Testis (tissue), 3 donors: ENCODE data around the gene SLC25A40. TPM values are rescaled to one million over a fixed set of nuclear protein-coding genes. Genes with fewer than 3 reads are reported as not detected.
"Not testable (repeated sequence)": the region's sequence is repeated elsewhere in the genome, so short reads cannot be mapped to it uniquely, and the experiment has no call there.

Experiments
- DNase-seq: peaks from one replicate; pipeline ENCODE4 v3.0.0-alpha.2; 2019
- H3K27ac ChIP-seq, 2 donors: fragments of 200-600 bp; sonication (generic); one replicate each; pipeline ENCODE4 v1.5.1; 2019
- H3K27me3 ChIP-seq: fragments of 200-600 bp; sonication (generic); one replicate; pipeline ENCODE4 v1.5.1; 2019
- H3K36me3 ChIP-seq: fragments of 200-600 bp; sonication (generic); one replicate; pipeline ENCODE4 v1.5.1; 2017; ENCODE audit warnings: low read depth; ENCODE audit errors: missing control alignments
- H3K4me1 ChIP-seq: fragments of 200-600 bp; sonication (generic); one replicate; pipeline ENCODE4 v1.5.1; 2019
- H3K4me3 ChIP-seq, 2 donors: fragments of 200-600 bp; sonication (generic); one replicate each; pipeline ENCODE4 v1.5.1; 2017 to 2019
- H3K9me3 ChIP-seq: fragments of 200-600 bp; sonication (generic); one replicate; pipeline ENCODE4 v1.5.1; 2017
- CTCF ChIP-seq, 3 experiments: fragments of 450-650 bp in 2 of 3; fragments of 200-600 bp in 1 of 3; sonication (generic) in 1 of 3; IDR thresholded peaks; one replicate each; pipeline ENCODE4 v1.5.1; 2016 to 2019; ENCODE audit warnings: antibody characterized with exemption in 3 of 3, mild to moderate bottlenecking in 2 of 3, moderate library complexity in 1 of 3
- POLR2A ChIP-seq: fragments of 450-650 bp; IDR thresholded peaks from one replicate; pipeline ENCODE4 v1.6.1; 2017; ENCODE audit warnings: antibody characterized with exemption, mild to moderate bottlenecking, moderate library complexity
- WGBS, 2 donors: methylation state at CpG; one replicate each; pipeline ENCODE4 v1.1.5; 2018; 5-methylcytosine and 5-hydroxymethylcytosine counted together
- intact Hi-C: fragments of 100-400 bp; cut with DNase I; formaldehyde crosslinking; loops from one replicate; pipeline ENCODE4 v1.15.1; 2023; ENCODE audit warnings: low total_unique reads
- polyA plus RNA-seq: library from polyadenylated mRNA; stranded (reverse); fragments of 350-450 nt; fragmentation: Illumina TruSeq; extraction: RNeasy Lipid Tissue Mini Kit (QIAGEN cat#74804); gene quantifications from one replicate; pipeline ENCODE4 v1.2.3, GENCODE V29; 2014; ENCODE audit warnings: low read depth, low replicate concordance; ENCODE audit not compliant: insufficient read depth
- total RNA-seq, 2 donors: library from RNA; depleted of rRNA; stranded (reverse); fragments of >200 nt; gene quantifications; one replicate each; pipeline ENCODE4 v1.2.3, GENCODE V29; 2016

Gene SLC25A40
- total and polyA plus RNA-seq, 3 donors from 2014 or later: 18.0 to 34.0 (median 32.0) TPM

DNA sequence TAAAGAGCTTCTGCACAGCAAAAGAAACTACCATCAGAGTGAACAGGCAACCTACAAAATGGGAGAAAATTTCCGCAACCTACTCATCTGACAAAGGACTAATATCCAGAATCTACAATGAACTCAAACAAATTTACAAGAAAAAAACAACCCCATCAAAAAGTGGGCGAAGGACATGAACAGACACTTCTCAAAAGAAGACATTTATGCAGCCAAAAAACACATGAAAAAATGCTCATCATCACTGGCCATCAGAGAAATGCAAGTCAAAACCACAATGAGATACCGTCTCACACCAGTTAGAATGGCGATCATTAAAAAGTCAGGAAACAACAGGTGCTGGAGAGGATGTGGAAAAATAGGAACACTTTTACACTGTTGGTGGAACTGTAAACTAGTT, 54.1 kb downstream of the SLC25A40 start:
- H3K27me3 ChIP-seq, H3K36me3 ChIP-seq, H3K9me3 ChIP-seq, DNase-seq, H3K27ac ChIP-seq, intact Hi-C loops, H3K4me1 ChIP-seq, H3K4me3 ChIP-seq: not testable (repeated sequence)
- WGBS, 2 donors: 79 to 95% methylated on average over 3 of the region's 4 CpGs

- no peak for TF ChIP-seq POLR2A
- TF ChIP-seq CTCF (IDR thresholded peaks at IDR 0.05): no peak
These were observed 57.8 kb downstream of the SLC25A40 start for GRCh38 chr7:87818336-87818735.

DNA sequence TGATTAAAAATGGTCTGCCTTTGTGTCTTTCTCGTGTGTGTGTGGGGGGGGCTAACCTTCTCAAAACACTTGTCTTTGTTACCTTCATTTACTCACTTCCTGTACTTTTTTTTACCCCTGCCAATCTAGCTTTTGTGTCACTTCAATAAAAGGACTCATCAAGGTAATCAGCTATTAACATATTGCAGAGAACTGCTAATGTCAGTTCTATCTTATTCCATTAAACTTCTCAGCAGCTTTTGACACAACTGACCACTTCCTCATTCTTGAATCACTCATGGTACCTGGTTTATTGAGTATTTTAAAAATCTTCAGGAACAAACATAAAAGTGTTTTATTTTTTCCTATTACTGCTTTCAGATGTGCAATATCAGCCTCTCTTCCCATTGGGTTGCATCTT, 59.8 kb downstream of the SLC25A40 start:
- TF ChIP-seq POLR2A (no peak), CTCF (IDR thresholded peaks at IDR 0.05) (no peak)
- no peak overlapping the region for H3K27ac ChIP-seq
- no peaks in the 10 kb centered on the region for H3K36me3 ChIP-seq
- intact Hi-C loops: no loop called here
- no peaks in the 10 kb centered on the region for H3K27me3 ChIP-seq
- H3K4me1 ChIP-seq: no peaks in the 10 kb centered on the region
- no peaks in the 10 kb centered on the region for H3K9me3 ChIP-seq
- WGBS, 2 donors: 67 to 73% methylated on average over 1 of the region's 1 CpG
- no peak overlapping the region for H3K4me3 ChIP-seq
- DNase-seq: no peak

More at GRCh38 chr7:87818336-87818735, 57.8 kb downstream of the SLC25A40 start:
- no peak for DNase-seq
- no peaks in the 10 kb centered on the region for H3K9me3 ChIP-seq
- H3K36me3 ChIP-seq: no peaks in the 10 kb centered on the region
- H3K27ac ChIP-seq: no peak overlapping the region
- H3K27me3 ChIP-seq: no peaks in the 10 kb centered on the region
- intact Hi-C loops: no loop called here
- H3K4me3 ChIP-seq: no peak overlapping the region
- no peaks in the 10 kb centered on the region for H3K4me1 ChIP-seq

DNA sequence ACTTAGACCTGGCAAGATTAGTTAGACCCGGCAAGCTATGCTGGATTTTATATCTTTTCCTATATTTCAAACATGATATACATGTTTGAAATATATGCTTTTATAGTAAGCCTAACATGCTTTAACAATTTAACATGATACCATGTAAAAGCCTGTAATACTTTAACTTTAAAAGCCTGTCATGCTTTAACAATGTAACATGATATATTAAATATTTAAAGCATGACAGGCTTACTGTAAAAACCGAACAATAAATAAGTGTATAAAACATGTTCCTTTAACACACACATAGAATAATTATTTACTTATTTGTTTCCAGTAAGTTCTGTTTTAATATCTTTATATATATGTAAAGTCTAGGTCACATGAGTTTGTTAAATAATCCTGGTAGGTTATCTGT, 65.4 kb downstream of the SLC25A40 start:
- DNase-seq: no peak
- no peaks in the 10 kb centered on the region for H3K27me3 ChIP-seq
- WGBS, 2 donors: 91 to 92% methylated on average over 2 of the region's 2 CpGs
- H3K9me3 ChIP-seq: no peaks in the 10 kb centered on the region
- H3K36me3 ChIP-seq: no peaks in the 10 kb centered on the region
- H3K4me3 ChIP-seq: no peak overlapping the region
- TF ChIP-seq POLR2A: no peak
- no peak for TF ChIP-seq CTCF (IDR thresholded peaks at IDR 0.05)
- intact Hi-C loops: no loop called here
- no peak overlapping the region for H3K27ac ChIP-seq
- H3K4me1 ChIP-seq: no peaks in the 10 kb centered on the region

DNA sequence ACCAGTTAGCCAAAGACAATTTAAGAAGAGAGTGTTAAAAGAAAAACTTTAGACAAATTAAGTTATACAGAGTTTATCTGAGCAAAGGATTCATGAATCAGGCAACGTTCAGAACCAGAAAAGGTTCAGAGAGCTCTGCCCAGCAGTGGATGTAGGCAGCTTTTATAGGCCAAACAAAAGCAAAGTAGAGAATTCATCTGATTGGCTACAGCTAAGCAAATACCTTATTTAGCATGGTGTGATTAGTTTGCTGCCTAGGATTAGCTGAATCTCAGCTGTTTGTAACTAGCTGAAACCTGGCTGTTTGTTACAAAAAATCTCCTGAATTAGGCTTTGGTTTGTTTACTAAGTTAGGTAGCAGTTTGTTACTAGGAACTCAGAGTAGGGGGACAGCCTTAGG, 66.0 kb downstream of the SLC25A40 start:
- 28 to 47% methylated on average over 1 of the region's 1 CpG for WGBS, 2 donors
- no peak for DNase-seq
- no peak for TF ChIP-seq POLR2A
- TF ChIP-seq CTCF (IDR thresholded peaks at IDR 0.05): no peak
- Histone ChIP-seq H3K4me1 (no peaks in the 10 kb centered on the region), H3K4me3 (no peak overlapping the region), H3K36me3 (no peaks in the 10 kb centered on the region), H3K27ac (no peak overlapping the region), H3K27me3 (no peaks in the 10 kb centered on the region), H3K9me3 (no peaks in the 10 kb centered on the region)
- intact Hi-C loops: no loop called here
